HG03439 (cell line): ENCODE results near the gene FOXA3.
A peak's percentile ranks its signal among the peaks of the same experiment; 100 is the strongest.
"Not testable (repeated sequence)": the region's sequence is repeated elsewhere in the genome, so short reads cannot be mapped to it uniquely, and the experiment has no call there.

Experiments
- ATAC-seq: cut with Tn5 transposase; IDR thresholded peaks from one replicate; pipeline ENCODE4 v1.9.1; 2021; ENCODE audit warnings: mild to moderate bottlenecking, moderate library complexity; ENCODE audit not compliant: unreplicated experiment

The FOXA3 gene

GRCh38 chr19:45887200-45887710, 23.1 kb downstream of the FOXA3 start:
- ATAC-seq: no peak

GRCh38 chr19:45889210-45889885, 25.2 kb downstream of the FOXA3 start:
- ATAC-seq: no peak

GRCh38 chr19:45890877-45891276, 26.8 kb downstream of the FOXA3 start:
- ATAC-seq: no peak

- no peak for ATAC-seq
Observed at GRCh38 chr19:45895519-45895972, 31.4 kb downstream of the FOXA3 start.

- ATAC-seq: not testable (repeated sequence)
Observed at GRCh38 chr19:45895983-45896599, 32.0 kb downstream of the FOXA3 start.

DNA sequence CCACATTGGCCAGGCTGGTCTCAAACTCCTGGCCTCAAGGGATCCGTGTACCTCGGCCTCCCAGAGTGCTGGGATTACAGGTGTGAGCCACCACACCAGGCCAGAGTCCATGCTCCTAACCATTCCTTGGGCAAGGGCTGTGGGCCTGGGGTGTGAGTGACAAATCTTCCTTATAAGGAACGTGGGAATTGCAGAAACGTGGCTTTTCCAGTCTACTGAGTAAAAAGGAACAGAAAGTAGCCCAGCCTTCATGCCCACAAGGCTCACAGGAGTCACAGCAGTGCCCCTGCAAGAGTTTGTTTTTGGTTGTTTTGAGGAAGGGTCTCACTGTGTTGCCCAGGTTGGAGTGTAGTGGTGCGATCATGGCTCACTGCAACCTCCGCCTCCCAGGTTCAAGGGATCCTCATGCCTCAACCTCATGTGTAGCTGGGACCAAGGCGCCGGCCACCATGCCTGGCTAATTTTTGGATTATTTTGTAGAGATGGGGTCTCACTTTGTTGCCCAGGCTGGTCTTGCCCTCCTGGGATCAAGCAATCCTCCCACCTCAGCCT, 33.2 kb downstream of the FOXA3 start:
- no peak for ATAC-seq

GRCh38 chr19:45899253-45899652, 35.1 kb downstream of the FOXA3 start:
- ATAC-seq: no peak

DNA sequence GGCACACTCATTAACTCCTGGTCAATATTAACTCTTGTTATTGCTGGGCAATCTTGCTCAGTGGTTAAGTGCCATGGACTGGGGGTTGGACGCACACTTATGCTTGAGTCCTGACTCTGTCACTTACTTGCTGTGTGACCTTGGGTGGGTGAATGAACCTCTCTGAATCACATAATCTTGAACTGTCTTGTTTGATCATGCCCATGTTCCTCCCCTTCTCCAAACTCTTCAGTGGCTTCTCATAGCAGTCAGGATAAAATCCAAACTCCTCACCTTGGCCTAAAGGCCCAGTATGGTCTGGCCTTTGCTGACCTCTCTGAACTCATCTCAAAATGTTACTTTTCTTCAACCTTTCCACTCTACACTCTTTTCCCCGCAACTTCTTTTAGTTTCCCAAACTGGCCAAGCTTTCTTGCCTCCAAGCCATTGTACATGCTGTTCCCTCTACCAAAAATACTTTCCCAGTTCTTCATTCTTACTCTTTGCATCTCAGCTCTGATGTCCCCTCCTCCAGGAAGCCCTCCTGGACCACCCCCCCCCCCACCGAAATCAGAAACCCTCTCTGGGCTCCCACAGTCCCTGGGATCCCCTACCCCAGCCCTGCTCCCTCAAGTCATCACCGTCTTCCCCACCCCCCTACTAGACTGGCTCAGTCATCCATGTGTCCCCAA, 35.9 kb downstream of the FOXA3 start:
- no peak for ATAC-seq

DNA sequence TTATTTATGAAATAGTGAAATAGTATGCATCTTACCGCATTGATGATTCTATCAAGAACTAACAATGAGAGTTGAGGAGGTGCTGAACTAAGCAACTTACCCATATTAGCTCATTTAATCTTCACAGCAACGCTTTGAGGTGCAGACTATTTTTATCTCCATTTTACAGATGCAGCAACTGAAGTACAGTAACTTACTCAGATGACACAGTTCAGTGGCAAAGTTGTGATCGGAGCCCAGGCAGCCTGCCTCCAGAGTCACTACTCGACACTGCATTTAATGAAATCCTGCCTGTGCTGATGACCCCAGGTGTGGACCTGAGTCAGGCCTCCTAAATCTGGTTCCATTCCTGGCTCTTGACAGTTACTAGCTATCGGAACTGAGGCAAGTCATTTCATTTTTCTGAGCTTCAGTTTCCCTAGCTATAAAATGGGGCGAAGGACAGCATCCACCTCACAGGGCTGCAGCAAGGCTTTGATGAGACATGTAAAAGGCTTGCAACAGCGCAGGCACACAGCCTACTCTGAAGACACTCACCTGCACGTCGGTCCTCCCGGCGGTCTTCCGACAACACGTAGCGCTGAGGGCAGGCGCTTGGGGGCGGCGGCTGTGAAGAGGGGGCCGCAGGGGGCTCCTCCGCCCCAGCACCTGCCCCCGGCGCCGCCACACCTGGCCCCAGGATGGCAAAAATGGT, 36.8 kb downstream of the FOXA3 start:
- no peak for ATAC-seq

DNA sequence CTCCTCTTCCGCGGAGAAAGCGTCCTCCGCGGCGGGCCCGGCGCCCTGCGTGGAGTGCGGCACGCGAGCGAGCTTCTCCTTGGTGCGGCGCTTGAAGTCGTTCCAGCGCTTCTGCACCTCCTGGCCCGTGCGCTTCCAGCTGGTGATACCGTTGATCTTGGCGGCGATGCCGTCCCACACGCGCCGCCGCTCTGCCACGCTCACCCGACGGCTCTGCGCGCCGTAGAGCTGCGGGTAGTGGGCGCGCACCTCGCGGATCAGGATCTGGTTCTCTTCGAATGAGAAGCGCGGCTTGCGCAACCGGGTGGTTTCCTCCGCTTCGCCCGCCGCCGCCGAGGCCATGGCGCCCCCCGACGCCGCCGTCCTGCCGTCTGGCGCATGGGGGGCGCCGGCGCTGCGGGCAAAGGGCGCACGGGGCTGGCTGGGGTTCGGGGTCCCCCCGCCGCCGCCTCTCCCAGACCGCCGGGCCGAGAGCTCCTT, 37.3 kb downstream of the FOXA3 start:
- ATAC-seq: no peak

GRCh38 chr19:45901912-45902650, 38.0 kb downstream of the FOXA3 start, which contains the start of gene MYPOP:
MYPOP (minus strand) TSS chr19:45902613; CDS start chr19:45901773, 840 bp downstream.
- no peak for ATAC-seq

GRCh38 chr19:45902651-45903625, 38.8 kb downstream of the FOXA3 start:
- peak; percentile 85 for ATAC-seq

DNA sequence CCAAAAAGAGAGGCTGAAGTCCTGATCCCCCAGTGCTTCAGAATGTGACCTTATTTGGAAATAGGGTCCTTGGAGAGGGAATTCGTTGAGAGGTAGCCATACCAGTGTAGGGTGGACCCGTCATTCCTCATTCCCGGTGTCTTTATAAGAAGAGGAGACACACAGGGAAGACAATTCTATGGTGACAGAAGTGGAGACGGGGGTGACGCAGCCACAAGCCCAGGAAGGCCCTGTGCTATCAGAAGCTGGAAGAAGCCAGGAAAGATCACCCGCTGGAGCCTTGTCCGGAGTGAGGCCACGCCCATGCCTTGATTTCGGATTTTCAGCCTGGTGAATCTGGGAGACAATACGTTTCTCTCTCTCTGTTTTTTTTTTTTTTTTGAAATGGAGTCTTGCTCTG, 40.9 kb downstream of the FOXA3 start:
- no peak for ATAC-seq

DNA sequence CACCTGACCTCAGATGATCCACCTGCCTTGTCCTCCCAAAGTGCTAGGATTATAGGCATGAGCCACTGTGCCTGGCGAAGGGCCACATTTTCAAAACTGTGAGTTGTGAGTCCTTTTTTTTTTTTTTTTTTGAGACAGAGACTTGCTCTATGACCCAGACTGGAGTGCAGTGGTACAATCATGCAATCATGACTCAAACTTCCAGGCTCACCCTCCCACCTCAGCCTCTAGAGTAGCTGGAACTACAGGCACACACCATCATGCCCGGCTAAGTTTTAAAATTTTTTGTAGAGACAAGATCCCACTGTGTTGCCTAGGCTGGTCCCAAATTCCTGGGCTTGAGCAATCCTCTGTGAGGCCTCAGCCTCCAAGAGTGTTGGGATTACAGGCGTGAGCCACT, 42.1 kb downstream of the FOXA3 start:
- ATAC-seq: no peak

DNA sequence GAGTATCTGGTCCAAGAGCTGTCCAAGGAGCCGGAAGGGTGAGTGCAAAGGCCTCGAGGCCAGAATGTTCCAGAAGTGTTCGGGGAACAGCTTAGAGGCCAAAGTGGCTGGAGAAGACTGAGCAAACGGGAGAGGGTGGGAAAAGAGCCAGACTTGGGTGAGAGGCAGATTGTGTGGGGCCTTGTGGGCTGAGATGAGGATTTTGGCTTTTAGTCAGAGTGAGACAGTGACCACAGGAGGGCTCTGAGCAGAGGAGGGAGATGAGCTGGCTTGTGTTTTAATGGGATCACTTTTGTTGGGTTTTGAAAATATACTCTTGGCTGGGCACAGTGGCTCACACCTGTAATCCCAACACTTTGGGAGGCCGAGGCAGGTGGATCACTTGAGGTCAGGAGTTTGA, 44.8 kb downstream of the FOXA3 start:
- ATAC-seq: no peak

GRCh38 chr19:45911291-45911690, 47.2 kb downstream of the FOXA3 start:
- no peak for ATAC-seq

DNA sequence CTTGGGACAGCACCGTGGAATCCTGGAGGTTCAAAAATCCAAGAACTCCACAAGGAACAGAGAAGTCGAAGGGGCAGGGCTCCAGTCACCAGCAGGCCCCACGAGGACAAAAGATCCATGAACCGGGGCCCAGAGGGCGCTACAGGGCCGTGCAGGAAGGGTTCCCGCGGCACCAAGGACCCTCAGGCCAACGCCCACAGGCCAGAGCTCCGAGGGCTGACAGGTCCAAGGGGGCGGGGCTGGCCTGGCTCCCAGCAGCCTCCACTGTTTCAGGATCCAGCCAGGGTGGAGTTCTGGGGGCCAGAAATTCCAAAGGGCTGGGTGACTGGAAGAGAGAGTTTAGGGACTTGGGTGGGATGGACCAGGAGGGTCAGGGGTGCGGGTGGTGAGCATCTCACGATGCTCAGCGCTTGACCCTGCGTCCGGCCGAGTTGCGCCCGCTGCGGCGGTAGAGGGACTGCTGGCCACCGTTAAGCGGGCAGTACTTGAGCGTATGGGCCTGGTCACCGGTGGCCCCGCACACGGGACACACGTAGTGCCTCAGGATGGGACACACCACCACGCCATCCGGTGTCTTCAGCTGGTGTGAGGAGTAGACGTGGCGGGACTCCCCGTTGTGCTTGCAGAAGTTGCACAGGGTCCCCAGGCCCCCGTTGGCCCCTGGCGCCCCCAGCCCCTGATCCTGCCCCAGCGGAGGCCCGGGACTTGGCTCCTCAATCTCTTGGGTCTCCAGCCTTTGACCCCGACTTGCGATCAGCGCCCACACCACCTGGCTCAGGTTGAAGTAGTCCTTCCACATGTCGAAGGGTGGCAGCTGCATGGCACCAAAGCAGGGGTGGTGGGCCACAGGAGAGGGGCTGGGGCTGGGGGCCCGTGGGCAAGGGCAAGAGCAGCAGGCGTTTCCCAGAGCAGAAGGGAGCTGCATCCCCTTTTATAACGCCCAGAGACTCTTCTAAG, 50.0 kb downstream of the FOXA3 start, which contains the start of gene NANOS2:
TSS of gene NANOS2 (minus strand) at position 905 of the 957 bp plus-strand sequence. CDS start at position 820, 85 bp downstream.
- no peak for ATAC-seq
